GM12878 (cell line): ENCODE measurements around the gene FTO. TPM values are rescaled to one million over a fixed set of nuclear protein-coding genes. Genes with fewer than 3 reads are reported as not detected.

ENCODE experiments used
- ATAC-seq: fragments of 200-7000 bp; cut with Tn5 transposase; 3 replicates; pipeline ENCODE4 v1.9.1; 2020; ENCODE audit warnings: mild to moderate bottlenecking, moderate library complexity
- BruUV-seq: library from RNA; stranded (reverse); fragments of 400-500 nt; replicated peaks from 2 replicates; lab custom pipeline; 2021; lab: Mats Ljungman, UMichigan
- CTCF ChIA-PET: fragments of 300-600 bp; sonication (Branson Sonifier 250); formaldehyde crosslinking; extraction: SDS; loops from one replicate; lab custom pipeline; 2021; ENCODE audit warnings: inconsistent platforms; lab: Yijun Ruan, JAX
- POLR2A ChIA-PET: fragments of 350-600 bp; formaldehyde crosslinking; extraction: SDS; loops from one replicate; lab custom pipeline; 2021; ENCODE audit warnings: inconsistent platforms; lab: Charles Lee
- RAD21 ChIA-PET: fragments of 300-600 bp; sonication (Branson Sonifier 250); formaldehyde crosslinking; loops from one replicate; lab custom pipeline; 2023; ENCODE audit warnings: antibody characterized with exemption; ENCODE audit not compliant: unreplicated experiment; lab: Charles Lee
- SMC1A ChIA-PET: fragments of 300-600 bp; sonication (Branson Sonifier 250); formaldehyde crosslinking; loops from one replicate; lab custom pipeline; 2023; ENCODE audit not compliant: unreplicated experiment, uncharacterized antibody; lab: Charles Lee
- DNase-seq: peaks from one replicate; pipeline ENCODE4 v3.0.0-alpha.2; 2011; ENCODE audit warnings: low read depth, low spot score
- FAIRE-seq: peaks from 3 replicates; lab custom pipeline; 2011; peaks lifted over from hg19 to GRCh38; lab: Jason Lieb, UNC
- H2AFZ ChIP-seq: 2 replicates; pipeline ENCODE4 v1.6.0; 2011; ENCODE audit warnings: low read depth, low read length, control low read depth; ENCODE audit not compliant: control insufficient read depth
- H3K27ac ChIP-seq: 2 replicates; pipeline ENCODE4 v1.5.1; 2011; ENCODE audit warnings: control low read depth; ENCODE audit not compliant: control insufficient read depth, insufficient read depth
- H3K27me3 ChIP-seq, 2 experiments: replicated peaks in 1 of 2; 2 replicates each; pipeline versions ENCODE4 v1.6.0 to v1.6.1; 2011; ENCODE audit warnings: low read length in 1 of 2; ENCODE audit not compliant: control insufficient read depth in 2 of 2, insufficient read depth in 2 of 2
- H3K36me3 ChIP-seq, 2 experiments: 2 replicates each; pipeline ENCODE4 v1.5.1; 2011; ENCODE audit warnings: low read length in 1 of 2; ENCODE audit not compliant: control insufficient read depth in 2 of 2, insufficient read depth in 2 of 2
- H3K4me1 ChIP-seq: 2 replicates; pipeline ENCODE4 v1.6.1; 2011; ENCODE audit warnings: mild to moderate bottlenecking, low read length, moderate library complexity, mixed read lengths; ENCODE audit not compliant: control insufficient read depth, insufficient read depth
- H3K4me2 ChIP-seq: 2 replicates; pipeline ENCODE4 v1.6.0; 2011; ENCODE audit warnings: control low read depth; ENCODE audit not compliant: control insufficient read depth, insufficient read depth
- H3K4me3 ChIP-seq: fragments of 200-600 bp; sonication (generic); 2 replicates; pipeline ENCODE4 v1.5.1; 2016
- H3K79me2 ChIP-seq: 2 replicates; pipeline ENCODE4 v1.6.0; 2011; ENCODE audit warnings: low read length; ENCODE audit not compliant: control insufficient read depth, insufficient read depth
- H3K9ac ChIP-seq: 2 replicates; pipeline ENCODE4 v1.8.0; 2011; ENCODE audit warnings: low read length, control low read depth, mixed read lengths; ENCODE audit not compliant: control insufficient read depth, insufficient read depth
- H3K9me3 ChIP-seq: replicated peaks from 3 replicates; pipeline ENCODE4 v1.5.1; 2011; ENCODE audit warnings: mild to moderate bottlenecking, low read length; ENCODE audit not compliant: control insufficient read depth, insufficient read depth
- H4K20me1 ChIP-seq: 2 replicates; pipeline ENCODE4 v1.6.0; 2011; ENCODE audit not compliant: control insufficient read depth, insufficient read depth
- ZNF207 ChIP-seq: fragments of 450-650 bp; IDR thresholded peaks from 2 replicates; pipeline ENCODE4 v1.6.1; 2014; ENCODE audit warnings: antibody characterized with exemption, mild to moderate bottlenecking, borderline replicate concordance
- WGBS: methylation state at CpG from one replicate; pipeline ENCODE4 v1.1.6; 2016; ENCODE audit warnings: low lambda C conversion rate; ENCODE audit not compliant: insufficient replicate concordance, insufficient coverage; ENCODE audit errors: missing lambda C conversion rate; 5-methylcytosine and 5-hydroxymethylcytosine counted together
- in situ Hi-C: fragments of 300-500 bp; cut with MboI; formaldehyde crosslinking; loops from 9 replicates; pipeline ENCODE4 v1.14.3; 2018; ENCODE audit warnings: mixed read lengths
- intact Hi-C: fragments of 100-400 bp; cut with micrococcal nuclease; formaldehyde crosslinking; loops from one replicate; pipeline ENCODE4 v1.14.2; 2022; ENCODE audit not compliant: unreplicated experiment
- polyA plus RNA-seq, 11 experiments: library from polyadenylated mRNA; depleted of rRNA in 4 of 11; unstranded in 6 of 11; stranded (reverse) in 5 of 11; fragments of >200 nt; fragmentation: Nextera tagmentation in 4 of 11; fragmentation: Illumina TruSeq in 1 of 11; extraction: Ambion mirVana in 4 of 11; extraction: Trizol in 1 of 11; gene quantifications; 1 replicate in 1 of 11; 2 replicates in 10 of 11; pipeline versions ENCODE4 v1.2.1 to v1.2.3, GENCODE V29; 2011 to 2016; ENCODE audit warnings: inconsistent platforms in 2 of 11, missing spikeins in 2 of 11, low read depth in 1 of 11
- total RNA-seq, 4 experiments: library from RNA; depleted of rRNA in 3 of 4; stranded (reverse); fragments of >200 nt in 3 of 4; fragmentation: Illumina TruSeq in 1 of 4; extraction: Trizol in 1 of 4; gene quantifications; 2 replicates each; pipeline versions ENCODE4 v1.2.1 to v1.2.3, GENCODE V29; 2013 to 2021
- TF ChIP-seq, protein P1 (sequence below): IDR thresholded peaks from 2 replicates; pipeline ENCODE4 v1.6.1; 2012; ENCODE audit warnings: low read length, inconsistent platforms
- TF ChIP-seq, protein P2 (sequence below): fragments of 450-650 bp; IDR thresholded peaks from 2 replicates; pipeline ENCODE4 v1.6.1; 2017; ENCODE audit warnings: borderline replicate concordance

FTO gene
- total and polyA plus RNA-seq, 10 of the 15 experiments (the other 5 are each of a cell fraction or from before 2014, with no cell fraction given) = 20.1 to 55.0 (median 47.0) TPM

DNA sequence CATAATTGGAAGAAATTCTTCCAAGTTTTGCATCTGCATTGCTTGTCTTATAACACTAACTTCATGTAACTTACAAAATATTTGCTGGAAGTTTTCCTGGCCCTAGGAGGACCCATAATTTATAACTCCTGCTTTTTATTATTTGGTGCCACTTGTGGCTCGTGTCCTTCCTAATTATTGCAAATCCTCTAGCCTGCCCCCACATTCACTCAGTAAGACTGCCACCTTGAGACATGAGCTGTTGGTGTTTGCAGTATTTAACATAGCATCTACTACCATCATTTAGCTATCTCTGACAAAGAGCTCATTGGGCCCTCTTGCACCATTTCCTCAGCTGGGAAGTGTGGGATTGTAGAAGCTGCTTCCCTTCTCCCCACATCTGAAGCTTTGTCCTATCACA lies 49.5 kb downstream of the FTO start:
- no peak overlapping the region for H3K9ac ChIP-seq
- FAIRE-seq (no peak), DNase-seq (no peak), ATAC-seq (no peak)
- H3K79me2 ChIP-seq = no peaks in the 10 kb centered on the region
- H3K36me3 ChIP-seq = no peaks in the 10 kb centered on the region
- BruUV-seq = no TSS peak
- ChIA-PET SMC1A (interaction anchor here (0.7 to 3.7 kb wide), 3 partner anchors 11 to 205 kb away, joined by 3 to 28 read pairs (median 3); no protein-coding TSS in a partner anchor), RAD21 (interaction anchor here (1.5 to 1.6 kb wide), 2 partner anchors 10 to 117 kb away, joined by 3 to 8 read pairs; no protein-coding TSS in a partner anchor), POLR2A (interaction anchor here (0.6 to 1.5 kb wide), 2 partner anchors 8 to 14 kb away, joined by 3 read pairs; no protein-coding TSS in a partner anchor), CTCF (interaction anchor here (0.6 to 4.4 kb wide), 5 partner anchors 10 to 953 kb away, joined by 3 to 44 read pairs (median 3); no protein-coding TSS in a partner anchor)
- H3K27ac ChIP-seq = no peak overlapping the region
- no peaks in the 10 kb centered on the region for H3K27me3 ChIP-seq
- in situ Hi-C loops = no loop called here
- TF ChIP-seq, protein P1, sequence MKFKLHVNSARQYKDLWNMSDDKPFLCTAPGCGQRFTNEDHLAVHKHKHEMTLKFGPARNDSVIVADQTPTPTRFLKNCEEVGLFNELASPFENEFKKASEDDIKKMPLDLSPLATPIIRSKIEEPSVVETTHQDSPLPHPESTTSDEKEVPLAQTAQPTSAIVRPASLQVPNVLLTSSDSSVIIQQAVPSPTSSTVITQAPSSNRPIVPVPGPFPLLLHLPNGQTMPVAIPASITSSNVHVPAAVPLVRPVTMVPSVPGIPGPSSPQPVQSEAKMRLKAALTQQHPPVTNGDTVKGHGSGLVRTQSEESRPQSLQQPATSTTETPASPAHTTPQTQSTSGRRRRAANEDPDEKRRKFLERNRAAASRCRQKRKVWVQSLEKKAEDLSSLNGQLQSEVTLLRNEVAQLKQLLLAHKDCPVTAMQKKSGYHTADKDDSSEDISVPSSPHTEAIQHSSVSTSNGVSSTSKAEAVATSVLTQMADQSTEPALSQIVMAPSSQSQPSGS = no peak
- TF ChIP-seq, protein P2, sequence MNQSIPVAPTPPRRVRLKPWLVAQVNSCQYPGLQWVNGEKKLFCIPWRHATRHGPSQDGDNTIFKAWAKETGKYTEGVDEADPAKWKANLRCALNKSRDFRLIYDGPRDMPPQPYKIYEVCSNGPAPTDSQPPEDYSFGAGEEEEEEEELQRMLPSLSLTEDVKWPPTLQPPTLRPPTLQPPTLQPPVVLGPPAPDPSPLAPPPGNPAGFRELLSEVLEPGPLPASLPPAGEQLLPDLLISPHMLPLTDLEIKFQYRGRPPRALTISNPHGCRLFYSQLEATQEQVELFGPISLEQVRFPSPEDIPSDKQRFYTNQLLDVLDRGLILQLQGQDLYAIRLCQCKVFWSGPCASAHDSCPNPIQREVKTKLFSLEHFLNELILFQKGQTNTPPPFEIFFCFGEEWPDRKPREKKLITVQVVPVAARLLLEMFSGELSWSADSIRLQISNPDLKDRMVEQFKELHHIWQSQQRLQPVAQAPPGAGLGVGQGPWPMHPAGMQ = no peak
- TF ChIP-seq ZNF207 = no peak
- H2AFZ ChIP-seq = no peak overlapping the region
- no peak overlapping the region for H3K4me3 ChIP-seq
- WGBS = 100% methylated on average over 1 of the region's 1 CpG
- H3K4me1 ChIP-seq = no peaks in the 10 kb centered on the region
- no peak overlapping the region for H3K4me2 ChIP-seq
- H4K20me1 ChIP-seq = no peaks in the 10 kb centered on the region
- intact Hi-C loops = no loop called here
- H3K9me3 ChIP-seq = no peaks in the 10 kb centered on the region
